ENCODE measurements around the gene ZNF106. TPM values are rescaled to one million over a fixed set of nuclear protein-coding genes. Genes with fewer than 3 reads are reported as not detected.

The ZNF106 gene
- polyA plus RNA-seq, 4 donors = 41.5 to 52.7 (median 50.6) TPM

DNA sequence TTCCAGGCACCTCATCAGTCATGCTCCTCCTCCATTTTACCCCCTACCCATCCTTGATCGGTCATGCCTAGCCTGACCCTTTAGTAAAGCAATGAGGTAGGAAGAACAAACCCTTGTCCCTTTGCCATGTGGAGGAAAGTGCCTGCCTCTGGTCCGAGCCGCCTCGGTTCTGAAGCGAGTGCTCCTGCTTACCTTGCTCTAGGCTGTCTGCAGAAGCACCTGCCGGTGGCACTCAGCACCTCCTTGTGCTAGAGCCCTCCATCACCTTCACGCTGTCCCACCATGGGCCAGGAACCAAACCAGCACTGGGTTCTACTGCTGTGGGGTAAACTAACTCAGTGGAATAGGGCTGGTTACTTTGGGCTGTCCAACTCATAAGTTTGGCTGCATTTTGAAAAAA, 79.1 kb downstream of the ZNF106 start:
- no peak for DNase-seq (ENCODE audit: low read depth in 4 of 4, low spot score in 2 of 4)

- DNase-seq (ENCODE audit: low read depth in 4 of 4, low spot score in 2 of 4) = no peak
Observed at GRCh38 chr15:42409011-42409410, 81.9 kb downstream of the ZNF106 start.

- DNase-seq (ENCODE audit: low read depth in 4 of 4, low spot score in 2 of 4) = no peak
Observed at GRCh38 chr15:42408178-42408577, 82.8 kb downstream of the ZNF106 start.

DNA sequence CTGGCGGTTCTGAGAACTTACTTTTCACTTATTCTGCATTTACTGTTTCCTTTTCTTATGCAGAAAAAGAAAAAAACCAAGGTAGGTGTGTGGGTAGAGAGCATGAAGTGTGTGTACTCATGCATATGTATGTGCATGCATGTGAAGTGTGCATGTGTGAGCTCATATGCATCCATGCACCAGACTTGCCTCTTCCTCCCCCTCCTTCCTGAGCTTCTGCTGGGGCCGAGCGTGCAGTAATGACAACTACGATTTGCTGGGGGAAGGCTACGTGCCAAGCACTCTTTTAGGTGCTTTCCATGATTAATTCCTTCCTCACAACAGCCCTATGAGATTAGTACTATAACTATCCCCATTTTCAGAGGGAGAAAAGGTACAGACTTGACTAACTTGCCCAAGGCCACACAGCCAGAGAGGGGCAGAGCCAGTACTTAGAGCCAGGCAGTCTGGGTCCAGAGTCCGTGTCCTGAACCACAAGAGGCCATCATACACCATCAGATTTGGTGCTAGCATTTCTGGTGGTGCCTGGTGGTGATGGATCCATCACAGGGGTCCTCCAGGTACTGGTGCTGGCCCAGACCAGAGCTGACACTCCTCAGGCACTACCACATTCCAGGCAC, 85.0 kb downstream of the ZNF106 start:
- no peak for DNase-seq (ENCODE audit: low read depth in 4 of 4, low spot score in 2 of 4)

DNA sequence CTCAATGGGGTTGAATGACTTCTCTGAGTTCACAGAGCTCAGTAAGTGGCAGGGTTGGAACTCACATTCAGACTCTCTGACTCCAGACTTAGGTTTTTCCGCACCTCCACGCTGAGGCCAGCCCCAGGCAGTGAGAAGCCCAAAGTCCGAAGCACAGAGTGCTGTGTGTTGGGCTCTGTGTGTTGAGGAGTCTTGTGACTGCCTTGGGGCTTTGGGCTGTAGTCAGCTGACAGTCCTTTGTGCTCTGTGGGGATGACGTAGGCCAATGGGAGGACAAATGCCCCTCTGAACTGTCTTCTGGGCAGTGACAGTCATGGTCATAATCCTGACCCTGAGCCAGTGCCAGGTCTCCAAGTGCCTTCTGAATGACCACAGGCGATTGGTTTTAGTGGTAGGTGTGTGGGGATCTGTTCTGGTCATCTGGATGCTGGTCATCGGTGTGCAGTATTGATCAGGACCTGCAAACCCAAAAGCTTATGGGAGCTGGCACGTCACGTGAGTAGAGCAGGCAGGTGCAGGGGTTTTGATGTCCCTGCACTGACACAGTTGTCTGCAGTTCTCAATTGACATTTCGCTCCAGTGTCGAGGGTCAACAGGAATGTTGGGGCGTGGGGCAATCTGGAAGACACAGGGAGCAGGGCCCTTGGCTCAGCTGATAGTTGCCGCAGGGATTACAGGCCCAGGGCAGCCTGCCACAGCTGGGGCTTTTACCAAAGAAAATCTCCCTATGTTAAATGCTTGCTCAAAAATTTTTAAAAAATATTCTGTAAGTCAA, 86.3 kb downstream of the ZNF106 start:
- no peak for DNase-seq (ENCODE audit: low read depth in 4 of 4, low spot score in 2 of 4)

- no peak for DNase-seq (ENCODE audit: low read depth in 4 of 4, low spot score in 2 of 4)
Observed at GRCh38 chr15:42403389-42403788, 87.6 kb downstream of the ZNF106 start.

- DNase-seq (ENCODE audit: low read depth in 4 of 4, low spot score in 2 of 4) = no peak
Observed at GRCh38 chr15:42402455-42403205, 88.3 kb downstream of the ZNF106 start.

GRCh38 chr15:42401544-42402454, 89.1 kb downstream of the ZNF106 start:
- no peak for DNase-seq (ENCODE audit: low read depth in 4 of 4, low spot score in 2 of 4)

DNA sequence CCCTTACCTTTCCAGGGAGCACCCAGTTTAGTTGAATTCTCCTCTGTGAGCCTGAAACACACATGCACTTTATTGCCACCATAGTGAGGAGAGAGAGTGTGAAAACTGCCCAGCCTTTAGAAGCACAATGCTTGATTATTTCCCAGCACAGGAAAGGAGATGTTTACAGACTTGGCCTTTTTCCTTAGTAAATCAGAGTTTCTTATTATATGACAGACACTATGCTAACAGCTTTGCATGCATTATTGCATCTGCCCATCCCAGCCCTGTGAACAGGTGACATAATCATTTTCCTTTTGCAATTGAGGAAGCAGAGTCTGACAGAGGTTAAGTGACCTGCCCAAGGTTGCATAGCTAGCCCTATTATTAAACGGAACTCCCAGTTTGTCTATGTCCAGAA, 95.1 kb downstream of the ZNF106 start:
- DNase-seq (ENCODE audit: low read depth in 4 of 4, low spot score in 2 of 4) = no peak

DNA sequence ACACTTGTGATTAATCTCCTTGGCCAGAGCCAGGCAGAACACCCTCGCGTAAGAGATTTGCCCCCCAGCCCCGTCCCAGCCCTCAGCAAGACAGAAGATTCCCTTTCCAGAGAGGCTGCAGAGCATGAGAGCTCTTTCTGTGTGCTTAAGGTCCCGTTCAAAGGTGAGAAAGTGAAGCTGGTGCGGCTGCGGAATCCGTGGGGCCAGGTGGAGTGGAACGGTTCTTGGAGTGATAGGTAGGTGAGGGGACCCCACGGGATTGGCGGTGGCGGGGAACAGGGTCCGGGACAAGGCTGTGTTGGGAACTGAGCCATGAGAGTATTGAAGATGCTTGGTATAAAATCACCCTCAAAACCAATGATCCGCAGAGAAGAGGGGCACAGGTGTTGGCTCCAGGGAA, 96.8 kb downstream of the ZNF106 start:
- DNase-seq (ENCODE audit: low read depth in 4 of 4, low spot score in 2 of 4) = no peak

- DNase-seq (ENCODE audit: low read depth in 4 of 4, low spot score in 2 of 4) = no peak
Observed at GRCh38 chr15:42392309-42393024, 98.5 kb downstream of the ZNF106 start.

DNA sequence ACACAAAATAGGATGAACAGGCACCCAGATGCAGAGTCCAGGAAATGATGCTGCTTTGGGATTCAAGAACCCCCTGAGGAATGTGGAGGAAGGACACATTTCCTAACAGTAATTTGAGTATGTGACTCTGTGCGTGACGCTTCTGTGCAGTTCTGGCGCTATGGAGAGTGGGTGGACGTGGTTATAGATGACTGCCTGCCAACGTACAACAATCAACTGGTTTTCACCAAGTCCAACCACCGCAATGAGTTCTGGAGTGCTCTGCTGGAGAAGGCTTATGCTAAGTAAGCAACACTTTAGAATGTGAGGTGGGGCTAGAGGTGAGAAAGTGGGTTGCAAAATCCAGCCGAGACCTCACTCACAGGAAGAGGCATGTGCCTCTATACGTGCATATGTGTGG, 103.3 kb downstream of the ZNF106 start:
- no peak for DNase-seq (ENCODE audit: low read depth in 4 of 4, low spot score in 2 of 4)

DNA sequence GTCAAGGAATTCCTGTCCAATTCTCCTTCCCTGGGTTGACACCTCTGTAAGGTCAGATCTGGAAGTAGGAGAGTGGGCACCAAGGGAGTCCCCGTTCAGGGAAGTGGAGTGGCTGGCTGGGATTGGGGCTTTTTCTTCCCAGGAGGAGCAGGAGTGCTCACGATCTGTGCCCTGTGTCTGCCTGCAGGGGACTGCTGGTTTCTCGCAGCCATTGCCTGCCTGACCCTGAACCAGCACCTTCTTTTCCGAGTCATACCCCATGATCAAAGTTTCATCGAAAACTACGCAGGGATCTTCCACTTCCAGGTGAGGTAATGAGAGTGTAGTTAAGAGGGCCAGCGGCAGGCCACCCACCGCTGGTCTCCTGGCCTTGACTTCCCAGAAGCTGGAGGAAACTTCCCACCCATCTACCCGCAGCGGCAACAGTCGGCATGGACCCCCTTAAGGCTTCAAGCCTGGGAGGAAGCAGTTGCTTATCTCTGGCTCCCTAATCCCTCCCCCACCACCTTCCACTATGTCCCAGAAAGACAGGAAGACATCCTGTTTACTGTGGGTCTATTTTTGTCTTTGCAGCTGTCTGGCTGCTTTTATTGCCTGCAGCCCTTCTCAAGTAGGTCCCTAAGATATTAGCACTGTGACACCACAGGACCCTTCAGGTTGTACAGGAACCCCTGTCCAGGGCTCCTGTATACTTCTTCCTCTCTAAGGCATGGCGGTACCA, 104.8 kb downstream of the ZNF106 start:
- DNase-seq (ENCODE audit: low read depth in 4 of 4, low spot score in 2 of 4) = no peak

DNA sequence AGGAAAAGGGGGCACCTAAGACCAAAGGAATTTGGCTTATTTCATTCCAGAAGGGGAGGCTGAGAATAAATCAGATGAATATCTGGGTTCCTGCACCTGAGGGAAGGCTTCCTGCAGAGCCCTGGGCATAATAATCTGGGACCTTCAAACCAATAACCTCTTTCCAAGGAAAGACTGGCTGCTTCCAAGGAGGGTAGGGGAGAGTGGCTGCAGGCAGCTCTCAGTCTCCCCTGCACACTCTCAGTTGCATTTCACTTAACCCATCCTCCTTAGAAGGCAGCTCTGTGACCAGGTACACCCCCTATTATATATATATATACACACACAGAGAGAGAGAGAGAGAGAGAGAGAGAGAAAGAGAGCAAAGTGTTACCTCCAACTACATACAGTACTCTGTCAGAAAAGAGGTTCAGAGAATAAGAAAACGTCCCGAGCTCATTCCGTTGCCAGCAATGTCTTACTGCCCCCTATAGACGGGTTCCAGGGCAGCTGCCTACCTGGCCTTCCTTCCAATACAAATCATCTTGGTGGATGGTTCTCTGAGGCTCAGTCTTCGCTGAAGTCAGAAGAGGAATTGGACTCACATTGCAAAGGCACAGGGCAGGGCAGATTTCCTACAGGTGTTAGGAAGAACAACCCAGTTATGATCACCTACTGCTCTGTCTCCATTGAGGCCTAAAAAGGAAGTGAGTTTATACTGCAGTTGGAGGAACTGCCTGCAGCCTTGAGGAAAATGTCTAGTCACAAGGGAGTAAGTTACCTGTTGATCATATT, 105.5 kb downstream of the ZNF106 start:
- DNase-seq (ENCODE audit: low read depth in 4 of 4, low spot score in 2 of 4) = no peak

DNA sequence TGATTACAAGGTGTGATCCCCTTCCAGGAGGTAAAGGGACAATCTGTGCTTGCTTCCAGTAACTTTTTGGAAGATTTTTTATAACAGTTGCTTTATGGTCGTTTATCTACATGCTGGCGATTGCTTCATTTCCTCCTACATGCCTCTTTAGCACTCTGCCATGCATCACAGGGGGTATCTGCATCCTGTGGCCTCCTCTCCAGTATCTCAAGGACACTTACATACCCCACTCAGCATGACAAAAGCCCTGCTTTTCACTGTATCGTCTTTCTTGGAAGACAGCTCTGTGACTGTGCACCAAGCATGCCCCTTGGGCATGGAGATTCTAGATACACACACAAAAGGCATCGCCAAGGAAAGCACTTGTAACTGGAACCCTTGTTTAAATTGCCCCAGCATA, 106.3 kb downstream of the ZNF106 start:
- no peak for DNase-seq (ENCODE audit: low read depth in 4 of 4, low spot score in 2 of 4)

DNA sequence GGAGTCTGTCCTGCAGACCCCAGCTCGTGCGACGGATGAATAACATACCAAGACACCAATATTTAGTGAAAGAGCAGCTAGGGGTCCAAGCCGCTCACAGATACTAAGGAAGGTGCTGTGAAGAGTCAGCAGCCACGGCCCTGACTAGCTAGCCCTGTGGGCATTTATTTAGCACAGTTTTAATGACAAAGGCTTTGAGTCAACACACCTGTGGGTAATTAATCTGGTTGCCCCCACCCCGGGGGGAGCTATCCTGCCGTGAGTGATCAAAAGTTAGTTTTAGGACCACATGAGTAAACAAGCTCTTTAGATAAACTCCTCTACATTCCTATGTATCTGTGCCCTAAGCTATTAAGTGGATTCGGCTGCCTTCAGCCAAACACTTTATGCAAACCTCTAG, 112.9 kb downstream of the ZNF106 start:
- no peak for DNase-seq (ENCODE audit: low read depth in 4 of 4, low spot score in 2 of 4)

GRCh38 chr15:42375941-42376340, 115.0 kb downstream of the ZNF106 start:
- no peak for DNase-seq (ENCODE audit: low read depth in 4 of 4, low spot score in 2 of 4)

DNA sequence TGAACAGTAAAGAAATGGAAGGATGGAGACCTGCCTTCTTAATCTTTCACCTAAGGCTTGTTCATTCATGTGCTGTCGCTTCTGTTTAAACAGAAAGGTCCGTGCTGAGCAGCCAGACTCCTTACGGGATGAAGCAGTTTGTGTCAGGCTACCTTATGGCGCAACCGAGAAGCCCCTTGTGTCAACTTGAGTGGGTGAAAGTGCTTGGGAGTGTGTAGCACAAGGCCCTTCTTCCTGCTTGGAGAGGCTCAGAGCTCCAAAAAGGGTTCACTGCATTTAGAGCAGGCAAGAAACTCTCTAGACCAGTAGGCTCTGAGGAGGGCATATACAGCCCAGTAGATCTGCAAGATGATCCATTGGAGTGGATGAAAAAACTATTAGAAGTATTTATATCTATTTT, 115.7 kb downstream of the ZNF106 start:
- no peak for DNase-seq (ENCODE audit: low read depth in 4 of 4, low spot score in 2 of 4)

GRCh38 chr15:42374810-42375209, 116.1 kb downstream of the ZNF106 start:
- no peak for DNase-seq (ENCODE audit: low read depth in 4 of 4, low spot score in 2 of 4)
